Tongue (tissue), 2 donors: ENCODE measurements around the gene ACOX1. TPM values are rescaled to one million over a fixed set of nuclear protein-coding genes. Genes with fewer than 3 reads are reported as not detected.

Experiments used
- DNase-seq: peaks from one replicate; pipeline ENCODE4 v3.0.0-alpha.2; 2015
- total RNA-seq: library from RNA; depleted of rRNA; stranded (reverse); fragments of >200 nt; gene quantifications from one replicate; pipeline ENCODE4 v1.2.3, GENCODE V29; 2014

ACOX1 gene
- total RNA-seq, 1 donor from 2014 or later = 33.8 TPM

GRCh38 chr17:76008630-76009425 is 29.9 kb upstream of the ACOX1 start:
- no peak for DNase-seq

- DNase-seq = no peak
These were observed 29.2 kb upstream of the ACOX1 start for GRCh38 chr17:76008208-76008607.

GRCh38 chr17:76007850-76008165 is 28.8 kb upstream of the ACOX1 start:
- DNase-seq = no peak

GRCh38 chr17:76007131-76007849 is 28.3 kb upstream of the ACOX1 start:
- no peak for DNase-seq

- peak; percentile 96 for DNase-seq
These were observed 26.5 kb upstream of the ACOX1 start for GRCh38 chr17:76005263-76006149.

GRCh38 chr17:76004750-76005262 is 25.8 kb upstream of the ACOX1 start:
- no peak for DNase-seq

GRCh38 chr17:76003915-76004314 is 24.9 kb upstream of the ACOX1 start:
- no peak for DNase-seq

GRCh38 chr17:76002100-76002499 is 23.1 kb upstream of the ACOX1 start:
- no peak for DNase-seq

GRCh38 chr17:76000755-76001521 is 22.0 kb upstream of the ACOX1 start, which contains the start of gene CDK3:
Gene CDK3 (plus strand): TSS chr17:76000855. CDS start chr17:76001426, 571 bp downstream.
- DNase-seq = no peak

GRCh38 chr17:76000016-76000754 is 21.2 kb upstream of the ACOX1 start:
- peak; percentile 40 for DNase-seq

GRCh38 chr17:75998327-75998795 is 19.4 kb upstream of the ACOX1 start:
- no peak for DNase-seq

GRCh38 chr17:75996665-75997590 is 18.0 kb upstream of the ACOX1 start:
- no peak for DNase-seq

- no peak for DNase-seq
These were observed 16.5 kb upstream of the ACOX1 start for GRCh38 chr17:75995385-75995925.

- no peak for DNase-seq
These were observed 15.9 kb upstream of the ACOX1 start for GRCh38 chr17:75994802-75995370.

- no peak for DNase-seq
These were observed 12.4 kb upstream of the ACOX1 start for GRCh38 chr17:75991396-75991795.

GRCh38 chr17:75987041-75987440 is 8.1 kb upstream of the ACOX1 start:
- no peak for DNase-seq

- no peak for DNase-seq
These were observed 7.0 kb upstream of the ACOX1 start for GRCh38 chr17:75985986-75986385.

GRCh38 chr17:75983501-75984181 is 4.7 kb upstream of the ACOX1 start:
- DNase-seq = no peak
